ENCODE measurements around the gene GABRG3.

DNA sequence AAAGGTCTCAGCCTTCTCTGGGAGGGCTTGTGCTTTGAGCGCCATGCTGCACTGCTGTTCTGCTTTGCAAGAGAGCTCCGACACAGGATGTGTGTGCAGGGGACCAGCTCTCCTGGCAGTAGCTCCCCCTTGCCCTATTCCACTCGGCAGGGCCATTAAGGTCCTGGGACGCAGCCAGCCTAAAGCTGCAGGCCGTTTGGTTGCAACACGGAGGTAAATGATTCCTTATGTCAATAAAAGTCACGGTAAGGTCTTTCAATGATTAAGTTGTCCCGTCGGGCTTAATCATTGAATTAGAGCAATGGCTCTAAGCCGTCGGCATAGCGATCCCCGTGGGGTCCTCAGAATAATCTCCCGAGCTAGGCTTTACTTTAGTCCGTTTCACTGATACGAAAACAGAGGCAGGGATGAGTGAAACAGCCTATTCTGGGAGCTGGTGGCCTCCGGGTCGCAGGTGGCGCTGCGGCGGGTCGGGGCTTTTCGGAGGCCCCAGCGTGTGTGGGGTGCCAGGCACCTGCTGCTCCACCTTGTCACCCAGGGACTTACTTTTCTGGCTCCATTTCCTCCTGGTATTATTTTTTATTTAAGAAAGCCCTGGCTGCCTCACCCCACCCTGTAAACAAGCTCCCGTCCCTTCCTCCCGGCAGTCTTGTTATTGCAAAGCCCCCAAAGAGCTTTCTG is 603.0 kb downstream of the GABRG3 start:
- TF ChIP-seq POLR2A (IDR thresholded peaks at IDR 0.05; ENCODE audit: low read depth, low read length) (no peak), EZH2 (IDR thresholded peaks at IDR 0.05; ENCODE audit: borderline replicate concordance, low read depth, low read length, severe bottlenecking) (no peak), POLR2AphosphoS5 (IDR thresholded peaks at IDR 0.05; ENCODE audit: insufficient read depth, low read depth, low read length) (no peak), JUN (IDR thresholded peaks at IDR 0.05; ENCODE audit: borderline replicate concordance, insufficient read depth, insufficient read length, low read depth) (no peak), FOS (IDR thresholded peaks at IDR 0.05; ENCODE audit: borderline replicate concordance, insufficient read depth, low read length) (no peak)
- TF ChIP-seq, protein P1, sequence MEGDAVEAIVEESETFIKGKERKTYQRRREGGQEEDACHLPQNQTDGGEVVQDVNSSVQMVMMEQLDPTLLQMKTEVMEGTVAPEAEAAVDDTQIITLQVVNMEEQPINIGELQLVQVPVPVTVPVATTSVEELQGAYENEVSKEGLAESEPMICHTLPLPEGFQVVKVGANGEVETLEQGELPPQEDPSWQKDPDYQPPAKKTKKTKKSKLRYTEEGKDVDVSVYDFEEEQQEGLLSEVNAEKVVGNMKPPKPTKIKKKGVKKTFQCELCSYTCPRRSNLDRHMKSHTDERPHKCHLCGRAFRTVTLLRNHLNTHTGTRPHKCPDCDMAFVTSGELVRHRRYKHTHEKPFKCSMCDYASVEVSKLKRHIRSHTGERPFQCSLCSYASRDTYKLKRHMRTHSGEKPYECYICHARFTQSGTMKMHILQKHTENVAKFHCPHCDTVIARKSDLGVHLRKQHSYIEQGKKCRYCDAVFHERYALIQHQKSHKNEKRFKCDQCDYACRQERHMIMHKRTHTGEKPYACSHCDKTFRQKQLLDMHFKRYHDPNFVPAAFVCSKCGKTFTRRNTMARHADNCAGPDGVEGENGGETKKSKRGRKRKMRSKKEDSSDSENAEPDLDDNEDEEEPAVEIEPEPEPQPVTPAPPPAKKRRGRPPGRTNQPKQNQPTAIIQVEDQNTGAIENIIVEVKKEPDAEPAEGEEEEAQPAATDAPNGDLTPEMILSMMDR (IDR thresholded peaks at IDR 0.05; ENCODE audit: extremely low read depth in 1 of 2, insufficient read depth in 1 of 2, low read depth in 1 of 2, low read length in 2 of 2): no peak
- TF ChIP-seq, protein P2, sequence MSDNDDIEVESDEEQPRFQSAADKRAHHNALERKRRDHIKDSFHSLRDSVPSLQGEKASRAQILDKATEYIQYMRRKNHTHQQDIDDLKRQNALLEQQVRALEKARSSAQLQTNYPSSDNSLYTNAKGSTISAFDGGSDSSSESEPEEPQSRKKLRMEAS (IDR thresholded peaks at IDR 0.05; ENCODE audit: insufficient read depth, insufficient read length): no peak

Data from endothelial cell of umbilical vein (primary cell).